Spleen (tissue), 11 donors: ENCODE measurements around the gene FIBP. TPM values are rescaled to one million over a fixed set of nuclear protein-coding genes. Genes with fewer than 3 reads are reported as not detected.
"Not testable (repeated sequence)": the region's sequence is repeated elsewhere in the genome, so short reads cannot be mapped to it uniquely, and the experiment has no call there.

ENCODE experiments used
- DNase-seq: peaks from one replicate; pipeline ENCODE4 v3.0.0-alpha.2; 2020
- H3K27ac ChIP-seq, 8 donors: fragments of 200-600 bp; sonication (generic) in 7 of 8; 1 replicate in 4 of 8; 2 replicates in 4 of 8; pipeline versions ENCODE4 v1.5.0 to v1.8.0; 2016 to 2021; ENCODE audit warnings: inconsistent platforms in 4 of 8, mild to moderate bottlenecking in 4 of 8, moderate library complexity in 1 of 8
- H3K27me3 ChIP-seq, 7 donors: fragments of 200-600 bp; sonication (generic) in 6 of 7; replicated peaks in 1 of 7; 1 replicate in 4 of 7; 2 replicates in 3 of 7; pipeline versions ENCODE4 v1.5.0 to v1.8.0; 2016 to 2021; ENCODE audit warnings: inconsistent platforms in 3 of 7, mild to moderate bottlenecking in 1 of 7
- H3K36me3 ChIP-seq, 6 donors: fragments of 200-600 bp; sonication (generic) in 5 of 6; 1 replicate in 4 of 6; 2 replicates in 2 of 6; pipeline versions ENCODE4 v1.5.0 to v1.8.0; 2016 to 2021; ENCODE audit warnings: inconsistent platforms in 2 of 6
- H3K4me1 ChIP-seq, 6 donors: fragments of 200-600 bp; sonication (generic) in 5 of 6; 1 replicate in 3 of 6; 2 replicates in 3 of 6; pipeline versions ENCODE4 v1.5.0 to v1.8.0; 2016 to 2021; ENCODE audit warnings: inconsistent platforms in 3 of 6
- H3K4me3 ChIP-seq, 8 donors: fragments of 200-600 bp; sonication (generic) in 7 of 8; 1 replicate in 4 of 8; 2 replicates in 4 of 8; pipeline versions ENCODE4 v1.5.0 to v1.8.0; 2016 to 2021; ENCODE audit warnings: inconsistent platforms in 4 of 8, mild to moderate bottlenecking in 4 of 8, moderate library complexity in 2 of 8
- H3K9me3 ChIP-seq, 8 donors: fragments of 200-600 bp; sonication (generic) in 7 of 8; 1 replicate in 4 of 8; 2 replicates in 4 of 8; pipeline versions ENCODE4 v1.5.0 to v1.8.0; 2016 to 2021; ENCODE audit warnings: inconsistent platforms in 4 of 8
- POLR2A ChIP-seq, 3 donors: fragments of 450-650 bp; IDR thresholded peaks; one replicate each; pipeline ENCODE4 v1.5.1; 2017; ENCODE audit warnings: antibody characterized with exemption in 3 of 3, mild to moderate bottlenecking in 1 of 3
- POLR2AphosphoS5 ChIP-seq, 3 donors: sonication (generic); formaldehyde crosslinking; IDR thresholded peaks; one replicate each; pipeline ENCODE4 v1.5.1; 2017; ENCODE audit warnings: antibody characterized with exemption in 3 of 3
- WGBS, 5 donors: extraction: QIAGEN DNeasy Blood & Tissue Kit in 3 of 5; methylation state at CpG; one replicate each; pipeline versions ENCODE4 v1.1.5 to v1.1.7; 2013 to 2018; 5-methylcytosine and 5-hydroxymethylcytosine counted together
- intact Hi-C: fragments of 100-400 bp; cut with DNase I; formaldehyde crosslinking; loops from one replicate; pipeline ENCODE4 v1.15.0; 2023; ENCODE audit warnings: low total_unique reads
- polyA plus RNA-seq, 3 donors: library from polyadenylated mRNA; stranded (reverse); fragments of 200-250 nt; gene quantifications; one replicate each; pipeline ENCODE4 v1.2.1, GENCODE V29; 2013
- total RNA-seq, 7 donors: library from RNA; depleted of rRNA in 3 of 7; stranded (reverse); fragments of >200 nt in 3 of 7; fragmentation: NEBNext Ultra II Directional in 4 of 7; extraction: Animal tissue kit (Norgen Biotek cat#: 25700) in 4 of 7; gene quantifications; one replicate each; pipeline versions ENCODE4 v1.1.0 to v1.2.1, GENCODE V29; 2016 to 2021
- TF ChIP-seq, protein P1 (sequence below), 11 experiments: fragments of 200-600 bp in 7 of 11; fragments of 450-650 bp in 4 of 11; sonication (generic) in 4 of 11; IDR thresholded peaks in 8 of 11; conservative IDR thresholded peaks in 3 of 11; 1 replicate in 7 of 11; 2 replicates in 4 of 11; pipeline versions ENCODE4 v1.4.0 to v1.8.0; 2016 to 2021; ENCODE audit warnings: antibody characterized with exemption in 11 of 11, inconsistent platforms in 4 of 11, mild to moderate bottlenecking in 1 of 11
- donor health status: healthy with polysubstance abuse.
- donor health status: DM: no; HTN: no; CAD: no; lungs with moderate emphysema.
- donor health status: DM: no; HTN: no; CAD: no.
- donor health status: Bipolar disorder and iron deficiency.
- donor health status: healthy.
- donor health status: DM: no; HTN: no; CAD: no.
- donor health status: DM: yes; HTN: yes; CAD: no.

FIBP gene
- total and polyA plus RNA-seq, 10 donors = 52.3 to 79.0 (median 64.6) TPM

DNA sequence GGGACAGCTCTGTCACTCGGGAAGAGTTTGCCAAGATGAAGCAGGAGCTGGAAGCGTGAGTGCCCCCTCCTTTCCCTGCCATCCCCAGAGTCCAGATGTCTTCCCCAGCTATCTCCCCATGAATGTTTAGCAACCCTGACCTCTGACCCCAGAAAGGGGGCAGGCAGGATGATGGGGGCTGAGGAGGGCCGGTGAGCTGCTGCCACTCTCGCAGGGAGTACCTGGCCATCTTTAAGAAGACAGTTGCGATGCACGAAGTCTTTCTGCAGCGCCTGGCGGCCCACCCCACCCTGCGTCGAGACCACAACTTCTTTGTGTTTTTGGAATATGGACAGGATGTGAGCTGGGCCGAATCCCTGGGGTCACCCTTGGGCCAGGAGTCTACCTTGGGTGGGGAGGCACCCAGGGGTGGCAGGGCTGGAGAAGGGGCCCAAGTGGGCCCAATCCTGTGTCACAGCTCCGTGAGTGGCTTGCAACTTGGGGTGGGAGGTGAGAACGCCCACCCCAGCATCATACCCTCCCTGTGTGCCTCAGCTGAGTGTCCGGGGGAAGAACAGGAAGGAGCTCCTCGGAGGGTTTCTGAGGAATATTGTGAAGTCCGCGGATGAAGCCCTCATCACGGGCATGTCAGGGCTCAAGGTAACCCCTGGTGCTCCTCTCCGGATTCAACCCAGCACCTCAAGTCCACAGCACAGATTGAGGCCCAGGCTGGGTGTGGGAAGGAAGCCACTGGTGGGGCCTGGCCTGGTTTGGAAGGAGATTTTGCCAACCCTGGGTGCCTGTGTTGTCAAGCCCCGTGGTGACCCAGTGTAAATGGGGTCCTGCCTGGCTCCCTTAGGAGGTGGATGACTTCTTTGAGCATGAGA lies 37.8 kb downstream of the FIBP start:
- Histone ChIP-seq H3K4me1 (peaks cover 7 to 38% (median 22%) of the 10 kb centered on the region in 6 donors), H3K9me3 (peaks cover 0 to 10% (median 7%) of the 10 kb centered on the region in 8 donors), H3K36me3 (peaks cover 9 to 52% (median 48%) of the 10 kb centered on the region in 6 donors), H3K27me3 (no peaks in the 10 kb centered on the region), H3K27ac (peak overlapping the region in 1 of 8 donors; percentile 11), H3K4me3 (no peak overlapping the region)
- WGBS, 5 donors = 73 to 78% (median 77%) methylated on average over 17 to 20 of the region's 20 CpGs
- no peak for DNase-seq
- no peak for TF ChIP-seq POLR2A (IDR thresholded peaks at IDR 0.05)
- TF ChIP-seq POLR2AphosphoS5 (IDR thresholded peaks at IDR 0.05) = peak; percentile 31 to 69 (median 48)
- intact Hi-C loops = no loop called here

DNA sequence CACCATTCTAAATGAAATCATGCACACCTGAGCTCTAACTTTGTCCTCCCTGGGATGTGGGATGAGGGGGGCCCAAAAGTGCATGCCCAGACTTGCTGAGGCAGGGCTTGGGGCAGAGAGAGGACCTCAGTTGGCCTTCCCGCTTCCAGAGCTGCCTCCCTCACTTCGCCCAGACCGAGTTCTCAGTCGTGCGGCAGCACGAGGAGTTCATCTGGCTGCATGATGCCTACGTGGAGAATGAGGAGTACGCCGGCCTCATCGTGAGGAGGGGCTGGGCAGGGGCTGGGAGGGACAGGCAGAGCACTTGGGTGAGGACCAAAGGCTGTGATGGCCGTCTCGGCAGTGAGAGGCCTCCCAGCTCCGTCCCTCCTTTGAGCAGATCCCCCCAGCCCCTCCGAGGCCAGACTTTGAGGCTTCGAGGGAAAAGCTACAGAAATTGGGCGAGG lies 38.5 kb downstream of the FIBP start:
- peak in 1 of 3 donors; percentile 39 for TF ChIP-seq POLR2AphosphoS5 (IDR thresholded peaks at IDR 0.05)
- TF ChIP-seq, protein P1, sequence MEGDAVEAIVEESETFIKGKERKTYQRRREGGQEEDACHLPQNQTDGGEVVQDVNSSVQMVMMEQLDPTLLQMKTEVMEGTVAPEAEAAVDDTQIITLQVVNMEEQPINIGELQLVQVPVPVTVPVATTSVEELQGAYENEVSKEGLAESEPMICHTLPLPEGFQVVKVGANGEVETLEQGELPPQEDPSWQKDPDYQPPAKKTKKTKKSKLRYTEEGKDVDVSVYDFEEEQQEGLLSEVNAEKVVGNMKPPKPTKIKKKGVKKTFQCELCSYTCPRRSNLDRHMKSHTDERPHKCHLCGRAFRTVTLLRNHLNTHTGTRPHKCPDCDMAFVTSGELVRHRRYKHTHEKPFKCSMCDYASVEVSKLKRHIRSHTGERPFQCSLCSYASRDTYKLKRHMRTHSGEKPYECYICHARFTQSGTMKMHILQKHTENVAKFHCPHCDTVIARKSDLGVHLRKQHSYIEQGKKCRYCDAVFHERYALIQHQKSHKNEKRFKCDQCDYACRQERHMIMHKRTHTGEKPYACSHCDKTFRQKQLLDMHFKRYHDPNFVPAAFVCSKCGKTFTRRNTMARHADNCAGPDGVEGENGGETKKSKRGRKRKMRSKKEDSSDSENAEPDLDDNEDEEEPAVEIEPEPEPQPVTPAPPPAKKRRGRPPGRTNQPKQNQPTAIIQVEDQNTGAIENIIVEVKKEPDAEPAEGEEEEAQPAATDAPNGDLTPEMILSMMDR (IDR thresholded peaks at IDR 0.05 in 8 of 11, conservative IDR thresholded peaks at IDR 0.05 in 3 of 11) = no peak
- Histone ChIP-seq H3K4me3 (no peak overlapping the region), H3K4me1 (peaks cover 6 to 31% (median 16%) of the 10 kb centered on the region in 6 donors), H3K27ac (no peak overlapping the region), H3K36me3 (peaks cover 7 to 46% (median 42%) of the 10 kb centered on the region in 6 donors), H3K27me3 (no peaks in the 10 kb centered on the region), H3K9me3 (peaks cover 0 to 10% (median 7%) of the 10 kb centered on the region in 8 donors)
- WGBS, 5 donors = 65 to 81% (median 76%) methylated on average over 15 to 16 of the region's 16 CpGs
- no peak for DNase-seq
- intact Hi-C loops = no loop called here

DNA sequence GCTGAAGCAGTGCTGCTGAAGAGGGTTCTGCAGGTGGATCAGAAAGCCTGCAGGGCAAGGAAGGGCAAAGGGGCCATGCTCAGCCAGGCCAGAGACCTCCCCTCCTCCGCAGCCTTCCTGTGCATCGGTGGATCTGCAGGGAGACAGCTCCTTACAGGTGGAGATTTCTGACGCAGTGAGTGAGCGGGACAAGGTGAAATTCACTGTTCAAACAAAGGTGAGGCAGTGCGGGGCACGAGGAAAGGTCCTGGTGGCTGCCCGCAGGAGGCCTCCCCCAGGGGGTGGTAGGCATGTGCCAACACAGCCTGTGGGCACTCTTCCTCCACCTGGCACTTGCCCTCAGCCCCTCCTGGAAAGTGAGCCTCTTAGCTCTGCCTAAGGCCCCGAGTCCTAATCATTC lies 38.9 kb downstream of the FIBP start:
- 75 to 89% (median 84%) methylated on average over 8 of the region's 8 CpGs for WGBS, 5 donors
- no peak for DNase-seq
- Histone ChIP-seq H3K4me1 (peaks cover 3 to 27% (median 12%) of the 10 kb centered on the region in 6 donors), H3K36me3 (peaks cover 7 to 41% (median 38%) of the 10 kb centered on the region in 6 donors), H3K27ac (no peak overlapping the region), H3K9me3 (peaks cover 0 to 10% (median 7%) of the 10 kb centered on the region in 8 donors), H3K27me3 (no peaks in the 10 kb centered on the region), H3K4me3 (no peak overlapping the region)
- TF ChIP-seq POLR2A (IDR thresholded peaks at IDR 0.05) (no peak), POLR2AphosphoS5 (IDR thresholded peaks at IDR 0.05) (peak in 1 of 3 donors; percentile 1)
- TF ChIP-seq, protein P1 (IDR thresholded peaks at IDR 0.05 in 8 of 11, conservative IDR thresholded peaks at IDR 0.05 in 3 of 11) = no peak
- intact Hi-C loops = no loop called here

DNA sequence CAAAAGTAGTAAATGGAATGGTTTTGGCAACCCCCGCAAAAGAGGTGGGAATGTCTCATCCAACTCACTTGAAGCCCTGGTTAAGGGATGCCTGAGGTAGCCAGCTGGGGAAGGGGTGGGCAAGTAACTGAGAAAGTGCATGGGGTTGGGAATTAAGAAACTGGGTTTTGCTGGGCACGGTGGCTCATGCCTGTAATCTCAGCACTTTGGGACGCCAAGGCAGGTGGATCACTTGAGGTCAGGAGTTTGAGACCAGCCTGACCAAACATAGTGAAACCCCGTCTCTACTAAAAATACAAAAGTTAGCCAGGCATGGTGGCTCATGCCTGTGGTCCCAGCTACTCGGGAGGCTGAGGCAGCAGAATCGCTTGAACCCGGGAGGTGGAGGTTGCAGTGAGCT lies 39.6 kb downstream of the FIBP start:
- DNase-seq, intact Hi-C loops, H3K27me3 ChIP-seq, H3K27ac ChIP-seq, H3K4me3 ChIP-seq: not testable (repeated sequence)
- WGBS, 5 donors = 51 to 78% (median 72%) methylated on average over 7 of the region's 7 CpGs
- H3K4me1 ChIP-seq = peaks cover 0 to 20% (median 6%) of the 10 kb centered on the region in 6 donors
- H3K9me3 ChIP-seq = peaks cover 0 to 10% (median 7%) of the 10 kb centered on the region in 8 donors
- peaks cover 3 to 35% (median 31%) of the 10 kb centered on the region in 6 donors for H3K36me3 ChIP-seq

DNA sequence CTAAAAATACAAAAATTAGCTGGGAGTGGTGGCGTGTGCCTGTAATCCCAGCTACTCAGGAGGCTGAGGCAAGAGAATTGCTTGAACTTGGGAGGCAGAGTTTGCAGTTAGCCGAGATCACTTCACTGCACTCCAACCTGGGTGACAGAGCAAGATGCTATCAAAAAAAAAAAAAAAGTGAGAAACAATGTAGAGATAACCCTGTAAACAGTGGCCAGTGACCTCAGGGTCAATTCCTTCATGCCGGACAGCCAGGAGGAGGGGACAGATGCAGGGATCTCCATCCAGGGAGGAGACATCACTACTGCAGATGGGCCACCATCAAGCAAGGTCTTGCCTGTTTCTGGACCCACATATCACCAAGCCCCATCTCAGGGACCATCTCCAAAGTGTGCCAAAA lies 40.5 kb downstream of the FIBP start:
- Histone ChIP-seq H3K4me3 (no peak overlapping the region), H3K27ac (no peak overlapping the region), H3K27me3 (no peaks in the 10 kb centered on the region), H3K4me1 (peaks cover 0 to 11% (median 1%) of the 10 kb centered on the region in 6 donors), H3K9me3 (peaks cover 0 to 10% (median 7%) of the 10 kb centered on the region in 8 donors), H3K36me3 (peaks cover 3 to 25% (median 21%) of the 10 kb centered on the region in 6 donors)
- WGBS, 5 donors = 74 to 87% (median 82%) methylated on average over 3 of the region's 3 CpGs
- no peak for DNase-seq
- TF ChIP-seq POLR2A (IDR thresholded peaks at IDR 0.05) (no peak), POLR2AphosphoS5 (IDR thresholded peaks at IDR 0.05) (no peak)
- TF ChIP-seq, protein P1 (IDR thresholded peaks at IDR 0.05 in 8 of 11, conservative IDR thresholded peaks at IDR 0.05 in 3 of 11) = no peak
- intact Hi-C loops = no loop called here
